Stimulated activated CD4-positive, alpha-beta T cell treated with anti-CD3 and anti-CD28 coated beads, Interleukin-1b, Interleukin-23, amount 100 ng/mL, for 4 hours (primary cell): ENCODE measurements around the gene ALG1.
"Not testable (repeated sequence)": the region's sequence is repeated elsewhere in the genome, so short reads cannot be mapped to it uniquely, and the experiment has no call there.

Experiments used
- DNase-seq, 2 donors: peaks; one replicate each; pipeline ENCODE4 v3.0.0-alpha.2; 2020; ENCODE audit warnings: low read depth in 2 of 2

ALG1 gene

DNA sequence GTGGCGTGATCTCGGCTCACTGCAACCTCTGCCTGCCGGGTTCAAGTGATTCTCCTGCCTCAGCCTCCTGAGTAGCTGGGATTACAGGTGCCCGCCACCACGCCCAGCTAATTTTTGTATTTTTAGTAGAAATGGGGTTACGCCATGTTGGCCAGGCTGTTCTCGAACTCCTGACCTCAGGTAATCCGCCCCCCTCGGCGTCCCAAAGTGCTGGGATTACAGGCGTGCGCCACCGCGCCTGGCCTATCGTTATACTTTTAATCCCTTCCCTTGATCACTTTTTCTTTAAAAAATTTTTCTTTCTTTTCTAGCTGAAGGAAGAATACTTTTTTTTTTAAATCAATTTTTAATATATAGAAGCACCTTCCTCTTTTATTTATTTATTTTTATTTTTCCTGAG, 2.1 kb downstream of the ALG1 start:
- not testable (repeated sequence) for DNase-seq

DNA sequence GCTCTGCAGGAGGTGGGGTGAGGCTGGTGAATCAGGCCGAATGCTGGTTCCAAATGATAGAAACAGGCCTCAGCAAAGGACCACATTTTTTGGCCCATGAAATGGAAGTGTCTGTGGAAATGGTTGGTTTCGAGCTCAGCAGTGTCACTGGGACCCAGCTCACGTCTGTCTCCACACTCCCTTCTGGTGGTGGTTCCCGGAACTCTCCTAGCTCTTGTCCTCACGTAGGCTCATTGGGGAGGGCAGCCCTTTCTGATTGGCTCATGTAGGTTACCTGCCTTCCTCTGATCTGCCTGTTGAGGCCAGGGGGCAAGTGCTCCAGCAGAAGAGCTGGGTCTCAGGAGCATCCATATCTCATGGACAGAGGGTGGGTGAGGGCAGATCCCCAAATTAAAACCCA, 4.0 kb downstream of the ALG1 start:
- DNase-seq = no peak

GRCh38 chr16:5077304-5077703, 5.7 kb downstream of the ALG1 start:
- no peak for DNase-seq

DNA sequence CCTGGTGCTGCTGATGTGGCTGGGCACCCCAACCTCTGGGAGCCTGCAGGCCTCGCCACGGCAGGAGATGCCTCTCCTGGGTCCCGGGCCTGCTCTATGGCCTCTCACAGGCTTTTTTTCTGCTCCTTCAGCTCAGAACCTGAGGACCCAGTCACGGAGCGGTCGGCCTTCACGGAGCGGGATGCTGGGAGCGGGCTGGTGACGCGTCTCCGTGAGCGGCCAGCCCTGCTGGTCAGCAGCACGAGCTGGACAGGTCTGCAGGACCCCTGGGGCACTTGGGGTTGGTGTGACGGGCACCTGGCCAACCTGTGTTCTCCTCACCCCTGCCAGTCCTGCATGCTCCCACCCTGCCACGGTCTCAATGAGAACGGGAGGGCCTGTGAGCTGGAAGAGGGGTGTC, 7.0 kb downstream of the ALG1 start:
- no peak for DNase-seq

- DNase-seq = not testable (repeated sequence)
Measured at GRCh38 chr16:5080461-5080860, 8.8 kb downstream of the ALG1 start.

GRCh38 chr16:5080996-5081395, 9.4 kb downstream of the ALG1 start:
- not testable (repeated sequence) for DNase-seq

DNA sequence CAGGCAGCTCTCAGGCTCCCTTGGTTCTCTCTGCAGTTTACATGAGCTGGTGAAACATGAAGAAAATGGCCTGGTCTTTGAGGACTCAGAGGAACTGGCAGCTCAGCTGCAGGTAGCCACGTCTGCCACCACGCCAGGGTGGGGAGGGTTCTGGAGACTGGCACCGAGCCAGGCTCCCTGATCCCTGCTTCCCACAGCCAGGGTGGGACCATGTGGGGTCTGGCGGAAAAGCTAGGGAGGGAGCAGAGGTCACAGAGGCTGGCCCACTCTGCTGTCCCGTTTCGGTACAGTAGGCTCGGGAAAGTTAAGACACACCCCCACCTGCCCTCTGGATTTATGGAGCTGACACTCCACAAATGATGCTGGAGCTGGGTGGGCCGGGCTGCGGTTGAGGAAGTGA, 12.0 kb downstream of the ALG1 start:
- not testable (repeated sequence) for DNase-seq

- not testable (repeated sequence) for DNase-seq
Measured at GRCh38 chr16:5084099-5084731, 12.6 kb downstream of the ALG1 start.

DNA sequence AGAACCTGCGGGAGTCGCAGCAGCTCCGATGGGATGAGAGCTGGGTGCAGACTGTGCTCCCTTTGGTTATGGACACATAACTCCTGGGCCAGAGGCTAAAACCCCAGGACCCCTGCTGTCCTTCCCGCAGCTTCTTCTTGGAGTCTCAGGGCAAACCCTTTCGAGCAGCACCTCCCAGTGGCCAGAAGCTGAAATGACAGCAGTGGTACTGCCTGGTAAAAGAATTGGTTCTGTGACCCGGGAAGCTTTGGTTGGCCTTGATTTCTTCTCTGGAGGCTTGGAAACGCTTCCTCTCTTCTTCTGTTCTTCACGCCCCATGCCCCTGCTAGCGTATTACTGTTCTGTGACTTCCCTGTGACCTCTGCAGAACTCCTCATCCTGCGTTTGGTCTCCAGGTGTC, 13.2 kb downstream of the ALG1 start:
- peak; percentile 34 to 43 for DNase-seq

DNA sequence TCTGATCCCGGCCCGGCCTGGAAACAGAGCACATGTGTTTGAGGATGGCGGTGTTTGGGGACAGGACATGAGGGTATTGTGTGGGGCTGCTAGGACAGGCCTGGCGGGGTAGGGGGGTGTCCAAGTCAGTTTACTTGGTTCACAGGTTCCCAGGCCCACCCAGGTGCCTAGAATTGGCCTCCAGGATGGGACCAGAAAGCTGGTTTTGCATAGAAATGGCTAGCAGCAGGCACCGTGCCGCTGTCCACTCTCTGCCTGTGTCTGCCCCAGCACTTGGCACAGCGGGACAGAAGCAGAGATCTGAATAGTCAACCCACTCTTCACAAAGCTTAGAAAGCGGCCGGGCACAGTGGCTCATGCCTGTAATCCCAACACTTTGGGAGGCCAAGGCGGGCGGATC, 14.1 kb downstream of the ALG1 start:
- DNase-seq = not testable (repeated sequence)

- DNase-seq = not testable (repeated sequence)
Measured at GRCh38 chr16:5088086-5088790, 16.6 kb downstream of the ALG1 start.

GRCh38 chr16:5088936-5089335, 17.3 kb downstream of the ALG1 start:
- not testable (repeated sequence) for DNase-seq

GRCh38 chr16:5089911-5090555, 18.4 kb downstream of the ALG1 start:
- not testable (repeated sequence) for DNase-seq

- not testable (repeated sequence) for DNase-seq
Measured at GRCh38 chr16:5090592-5090991, 18.9 kb downstream of the ALG1 start.

GRCh38 chr16:5093081-5093480, 21.4 kb downstream of the ALG1 start:
- DNase-seq = not testable (repeated sequence)

GRCh38 chr16:5093746-5094145, 22.1 kb downstream of the ALG1 start:
- DNase-seq = not testable (repeated sequence)

DNA sequence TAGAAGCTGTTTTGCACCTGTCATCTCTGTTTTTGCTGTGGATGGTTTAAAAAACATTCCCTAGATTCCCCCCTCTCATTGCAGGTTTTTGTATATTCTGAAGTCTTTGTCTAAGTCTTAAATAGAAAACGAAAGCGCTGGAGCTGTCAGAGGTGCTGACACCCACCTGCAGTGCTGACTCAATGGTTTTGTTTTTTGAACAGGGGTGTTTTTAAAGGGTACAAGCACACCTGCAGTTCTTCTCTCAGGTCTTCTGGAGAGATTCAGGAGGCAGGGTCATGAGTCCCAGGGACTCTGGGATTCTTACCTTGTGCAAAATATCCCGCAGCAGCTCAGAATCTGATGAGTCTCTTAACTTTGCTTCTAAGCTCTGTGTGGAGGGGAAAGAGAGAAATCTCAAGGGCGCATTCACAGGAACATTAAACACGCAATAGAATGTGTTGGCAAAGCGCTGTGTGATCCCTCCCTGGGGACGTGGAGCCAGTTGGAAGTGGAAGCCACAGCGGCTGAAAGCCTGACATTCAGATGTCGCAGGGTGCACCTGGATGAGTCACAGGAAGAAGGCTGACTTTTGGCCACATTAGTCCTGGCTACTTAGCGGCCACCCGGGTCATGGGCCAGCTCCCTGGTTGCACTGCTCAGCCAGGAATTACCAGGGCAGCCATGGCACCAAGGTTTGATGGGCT, 23.6 kb downstream of the ALG1 start:
- not testable (repeated sequence) for DNase-seq

GRCh38 chr16:5096437-5097060, 24.9 kb downstream of the ALG1 start:
- not testable (repeated sequence) for DNase-seq

GRCh38 chr16:5097061-5097469, 25.4 kb downstream of the ALG1 start:
- peak; percentile 14 to 21 for DNase-seq

DNA sequence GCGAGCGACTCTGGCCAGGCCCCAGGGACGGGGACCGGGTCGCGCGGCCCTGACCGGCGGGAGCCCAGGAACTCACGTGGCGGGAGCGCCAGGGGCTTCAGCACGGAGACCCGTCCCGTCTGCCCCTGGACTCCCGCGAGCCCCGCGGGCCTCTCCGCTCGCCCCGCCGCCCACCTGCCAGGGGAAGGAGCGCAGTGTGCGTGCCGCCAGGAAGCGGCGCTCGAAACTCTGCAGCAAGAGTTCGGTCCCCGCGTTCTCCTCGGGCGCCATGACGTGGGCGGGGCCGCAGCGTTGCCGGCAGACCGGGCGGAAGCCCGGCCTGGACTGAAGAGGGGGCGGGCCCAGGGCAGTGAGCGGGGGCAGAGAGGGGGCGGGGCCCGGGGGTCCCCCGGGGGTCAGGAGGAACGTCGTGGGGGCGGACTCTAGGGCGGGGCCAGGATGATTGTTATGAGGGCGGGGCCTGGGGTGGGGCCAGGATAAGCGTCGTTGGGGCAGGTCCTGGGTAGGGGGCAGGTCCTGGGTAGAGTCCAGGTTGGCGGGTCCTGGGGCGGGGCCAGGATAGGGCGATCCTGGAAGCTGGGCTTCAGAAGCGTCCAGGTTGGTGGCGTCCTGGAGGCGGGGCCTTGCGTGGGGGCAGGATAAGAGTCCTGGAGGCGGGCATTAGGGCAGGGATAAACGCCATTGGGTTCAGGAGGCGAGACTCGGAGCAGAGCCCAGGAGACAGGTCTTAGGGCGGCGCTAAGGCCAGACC, 26.0 kb downstream of the ALG1 start, which contains the start of gene EEF2KMT:
EEF2KMT (minus strand) TSS at position 326 of the 751 bp plus-strand sequence; CDS start at position 270, 56 bp downstream.
- DNase-seq = peak; percentile 81 to 91
